Measurements from ENCODE around the gene CHL1. TPM values are rescaled to one million over a fixed set of nuclear protein-coding genes. Genes with fewer than 3 reads are reported as not detected.

The CHL1 gene
- total RNA-seq, 1 donor from 2014 or later = 0.49 TPM

DNA sequence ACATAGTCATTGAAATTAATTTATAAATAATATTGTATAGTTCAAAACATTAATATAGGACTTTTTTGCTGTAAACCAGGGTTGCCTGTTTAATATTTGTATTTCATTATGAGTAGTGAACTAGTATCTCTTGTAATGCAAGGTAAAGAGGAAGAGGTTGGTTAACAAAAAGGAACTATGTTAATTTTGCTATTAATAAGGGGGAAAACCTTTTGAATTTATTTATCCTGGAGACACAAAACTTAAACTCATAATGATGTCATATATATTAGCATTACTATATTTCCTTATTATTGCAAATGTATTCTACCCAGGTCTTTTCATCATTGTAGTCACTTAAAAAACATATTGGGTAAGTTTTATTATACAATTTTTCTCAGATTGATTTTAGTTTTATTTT lies 94.5 kb downstream of the CHL1 start:
- no peak overlapping the region for H3K27ac Mint-ChIP-seq
- no peak overlapping the region for H3K4me3 Mint-ChIP-seq
- Histone ChIP-seq H3K4me2 (no peak overlapping the region), H3K4me3 (no peak overlapping the region), H3K9ac (no peak overlapping the region), H3K36me3 (no peaks in the 10 kb centered on the region), H3K9me3 (ENCODE audit: low read depth) (no peaks in the 10 kb centered on the region), H3K27me3 (no peaks in the 10 kb centered on the region), H4K20me1 (ENCODE audit: low read depth) (no peaks in the 10 kb centered on the region), H2AFZ (replicated peaks) (no peak overlapping the region), H3K79me2 (ENCODE audit: low read depth) (no peaks in the 10 kb centered on the region), H3F3A (ENCODE audit: low read depth) (no peaks in the 10 kb centered on the region), H3K4me1 (peaks cover 4% of the 10 kb centered on the region), H3K27ac (no peak overlapping the region)
- peaks cover 11% of the 10 kb centered on the region for H3K4me1 Mint-ChIP-seq
- H3K9me3 Mint-ChIP-seq = no peaks in the 10 kb centered on the region
- DNase-seq (ENCODE audit: low spot score) = no peak
- H3K27me3 Mint-ChIP-seq (ENCODE audit: insufficient read depth, low read depth) = no peaks in the 10 kb centered on the region
- TF ChIP-seq EZH2 (IDR thresholded peaks at IDR 0.05) = no peak
- TF ChIP-seq EZH2phosphoT487 (IDR thresholded peaks at IDR 0.05) = no peak
- no peak for TF ChIP-seq CTCF (IDR thresholded peaks at IDR 0.05)
- H3K36me3 Mint-ChIP-seq = peaks cover 3% of the 10 kb centered on the region

DNA sequence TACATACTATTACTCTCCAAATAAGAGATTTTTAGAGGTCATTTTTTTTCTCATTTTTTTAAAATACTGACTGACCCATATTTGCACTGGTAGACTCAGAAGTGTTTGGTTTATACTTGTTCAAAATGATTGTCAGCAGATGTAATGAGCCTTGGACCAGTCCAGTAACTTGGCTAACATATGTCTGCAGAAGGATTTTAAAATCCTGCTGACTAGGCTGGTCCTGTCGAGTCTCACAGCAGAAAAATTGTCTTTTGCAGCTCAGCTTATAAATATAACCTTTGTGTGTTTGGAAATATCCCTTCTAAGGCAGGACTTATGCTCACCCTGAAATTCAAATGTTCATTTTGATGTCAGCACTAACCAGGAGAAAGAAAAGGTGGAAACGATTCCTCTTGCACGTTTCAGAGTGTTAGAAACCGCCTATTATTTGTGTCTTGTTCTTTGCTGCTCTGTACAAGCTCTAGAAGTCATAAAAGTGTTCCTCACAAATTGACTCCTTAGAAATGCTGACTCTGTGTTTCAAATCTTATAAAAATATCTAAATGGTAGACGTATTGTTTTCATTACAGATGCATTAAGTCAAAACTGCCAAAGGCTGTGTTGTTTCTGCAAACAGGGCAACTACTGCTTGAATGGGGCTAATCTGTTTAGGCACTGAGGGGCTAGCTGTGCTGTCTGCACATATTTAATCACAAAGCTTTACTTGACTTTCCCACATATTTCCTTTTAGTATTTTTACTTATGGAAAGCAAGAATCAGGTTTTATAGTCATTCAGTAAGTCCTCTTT lies 95.3 kb downstream of the CHL1 start:
- Histone ChIP-seq H2AFZ (replicated peaks) (no peak overlapping the region), H3K4me2 (no peak overlapping the region), H3F3A (ENCODE audit: low read depth) (no peaks in the 10 kb centered on the region), H3K79me2 (ENCODE audit: low read depth) (no peaks in the 10 kb centered on the region), H3K4me1 (peaks cover 4% of the 10 kb centered on the region), H3K36me3 (no peaks in the 10 kb centered on the region), H3K9me3 (ENCODE audit: low read depth) (no peaks in the 10 kb centered on the region), H3K27me3 (no peaks in the 10 kb centered on the region), H4K20me1 (ENCODE audit: low read depth) (no peaks in the 10 kb centered on the region), H3K27ac (no peak overlapping the region), H3K9ac (no peak overlapping the region), H3K4me3 (no peak overlapping the region)
- no peak overlapping the region for H3K27ac Mint-ChIP-seq
- no peak for TF ChIP-seq EZH2phosphoT487 (IDR thresholded peaks at IDR 0.05)
- TF ChIP-seq EZH2 (IDR thresholded peaks at IDR 0.05) = no peak
- no peak for TF ChIP-seq CTCF (IDR thresholded peaks at IDR 0.05)
- peaks cover under 1% of the 10 kb centered on the region for H3K27me3 Mint-ChIP-seq (ENCODE audit: insufficient read depth, low read depth)
- peaks cover 16% of the 10 kb centered on the region for H3K4me1 Mint-ChIP-seq
- no peaks in the 10 kb centered on the region for H3K9me3 Mint-ChIP-seq
- H3K36me3 Mint-ChIP-seq = peaks cover 3% of the 10 kb centered on the region
- DNase-seq (ENCODE audit: low spot score) = no peak
- H3K4me3 Mint-ChIP-seq = no peak overlapping the region

- Histone ChIP-seq H3K4me3 (no peak overlapping the region), H3K36me3 (no peaks in the 10 kb centered on the region), H3K27me3 (no peaks in the 10 kb centered on the region), H3K4me2 (no peak overlapping the region), H3K4me1 (peaks cover 4% of the 10 kb centered on the region), H4K20me1 (ENCODE audit: low read depth) (no peaks in the 10 kb centered on the region), H3K9me3 (ENCODE audit: low read depth) (no peaks in the 10 kb centered on the region), H3K27ac (no peak overlapping the region), H3F3A (ENCODE audit: low read depth) (no peaks in the 10 kb centered on the region), H2AFZ (replicated peaks) (no peak overlapping the region), H3K79me2 (ENCODE audit: low read depth) (no peaks in the 10 kb centered on the region), H3K9ac (no peak overlapping the region)
- Mint-ChIP-seq H3K4me1 (peaks cover 31% of the 10 kb centered on the region), H3K27ac (no peak overlapping the region), H3K4me3 (no peak overlapping the region), H3K9me3 (no peaks in the 10 kb centered on the region), H3K36me3 (peaks cover 3% of the 10 kb centered on the region), H3K27me3 (ENCODE audit: insufficient read depth, low read depth) (peaks cover 2% of the 10 kb centered on the region)
- TF ChIP-seq EZH2phosphoT487 (IDR thresholded peaks at IDR 0.05) (no peak), CTCF (IDR thresholded peaks at IDR 0.05) (no peak), EZH2 (IDR thresholded peaks at IDR 0.05) (no peak)
- DNase-seq (ENCODE audit: low spot score) = no peak
Observed at GRCh38 chr3:294096-294495, 97.5 kb downstream of the CHL1 start.
